Right lobe of liver (tissue), 6 donors: ENCODE results near the gene SLC39A9. TPM values are rescaled to one million over a fixed set of nuclear protein-coding genes. Genes with fewer than 3 reads are reported as not detected.
A peak's percentile ranks its signal among the peaks of the same experiment; 100 is the strongest.

Source experiments
- ATAC-seq, 4 donors: fragments of 200-7000 bp; cut with Tn5 transposase; one replicate each; pipeline ENCODE4 v1.9.1; 2020; ENCODE audit warnings: mild to moderate bottlenecking in 4 of 4, moderate library complexity in 4 of 4
- DNase-seq, 3 donors: peaks; one replicate each; pipeline ENCODE4 v3.0.0-alpha.2; 2020
- H3K27ac ChIP-seq, 3 donors: fragments of 200-600 bp; one replicate each; pipeline ENCODE4 v1.8.0; 2022
- H3K27me3 ChIP-seq, 2 donors: fragments of 200-600 bp; one replicate each; pipeline ENCODE4 v1.8.0; 2022
- H3K36me3 ChIP-seq, 4 donors: fragments of 200-600 bp; sonication (generic) in 1 of 4; one replicate each; pipeline versions ENCODE4 v1.5.1 to v1.8.0; 2017 to 2022; ENCODE audit warnings: control low read depth in 1 of 4
- H3K4me1 ChIP-seq, 4 donors: fragments of 200-600 bp; sonication (generic) in 1 of 4; one replicate each; pipeline versions ENCODE4 v1.5.1 to v1.8.0; 2017 to 2022; ENCODE audit warnings: control low read depth in 1 of 4
- H3K4me3 ChIP-seq, 3 donors: fragments of 200-600 bp; one replicate each; pipeline ENCODE4 v1.8.0; 2022
- H3K9me3 ChIP-seq, 4 donors: fragments of 200-600 bp; sonication (generic) in 1 of 4; one replicate each; pipeline versions ENCODE4 v1.5.1 to v1.8.0; 2017 to 2022; ENCODE audit warnings: control low read depth in 1 of 4
- CTCF ChIP-seq, 4 donors: fragments of 200-600 bp in 3 of 4; fragments of 450-650 bp in 1 of 4; IDR thresholded peaks; one replicate each; pipeline versions ENCODE4 v1.5.1 to v1.8.0; 2016 to 2022; ENCODE audit warnings: antibody characterized with exemption in 4 of 4, mild to moderate bottlenecking in 2 of 4
- POLR2A ChIP-seq: fragments of 450-650 bp; IDR thresholded peaks from one replicate; pipeline ENCODE4 v1.6.1; 2017; ENCODE audit warnings: antibody characterized with exemption, mild to moderate bottlenecking
- WGBS: methylation state at CpG from one replicate; pipeline ENCODE4 v1.1.6; 2018; ENCODE audit warnings: low coverage, low lambda C conversion rate; ENCODE audit not compliant: insufficient coverage; ENCODE audit errors: missing lambda C conversion rate; 5-methylcytosine and 5-hydroxymethylcytosine counted together
- intact Hi-C, 2 donors: fragments of 100-400 bp; cut with DNase I; formaldehyde crosslinking; loops; one replicate each; pipeline versions ENCODE4 v1.11.2 to v1.14.1; 2022
- total RNA-seq, 6 experiments: library from RNA; depleted of rRNA in 2 of 6; stranded (reverse); fragments of >200 nt in 2 of 6; fragmentation: NEBNext Ultra II Directional in 3 of 6; extraction: Animal tissue kit (Norgen Biotek cat#: 25700) in 3 of 6; gene quantifications; one replicate each; pipeline versions ENCODE4 v1.1.0 to v1.2.4, GENCODE V29; 2016 to 2023
- donor health status: DM: no; HTN: yes; CAD: no.
- donor health status: DM: no; HTN: no; CAD: no.
- donor health status: DM: no; HTN: no; CAD: no.
- donor health status: DM: no; HTN: yes; CAD: no.
- donor health status: DM: no; HTN: yes; CAD: no.

SLC39A9 gene
- total RNA-seq, 6 experiments from 2014 or later: 44.7 to 78.2 (median 58.2) TPM

GRCh38 chr14:69423279-69423678 is 24.8 kb downstream of the SLC39A9 start:
- Histone ChIP-seq H3K27ac (no peak overlapping the region), H3K4me3 (no peak overlapping the region), H3K27me3 (no peaks in the 10 kb centered on the region), H3K9me3 (no peaks in the 10 kb centered on the region), H3K36me3 (peaks cover 0 to 7% (median 0%) of the 10 kb centered on the region in 4 donors), H3K4me1 (peaks cover 0 to 9% (median 0%) of the 10 kb centered on the region in 4 donors)
- no peak for DNase-seq
- 92% methylated on average over 4 of the region's 4 CpGs for WGBS
- intact Hi-C loops: no loop called here
- TF ChIP-seq POLR2A (no peak), CTCF (IDR thresholded peaks at IDR 0.05) (no peak)
- ATAC-seq: no peak

GRCh38 chr14:69424149-69424923 is 25.8 kb downstream of the SLC39A9 start:
- H3K36me3 ChIP-seq: peaks cover 0 to 7% (median 0%) of the 10 kb centered on the region in 4 donors
- H3K27me3 ChIP-seq: no peaks in the 10 kb centered on the region
- peak in 2 of 4 donors; percentile 55 to 88 for ATAC-seq
- H3K27ac ChIP-seq: no peak overlapping the region
- intact Hi-C loops: no loop called here
- no peaks in the 10 kb centered on the region for H3K9me3 ChIP-seq
- peaks cover 0 to 9% (median 0%) of the 10 kb centered on the region in 4 donors for H3K4me1 ChIP-seq
- TF ChIP-seq CTCF (IDR thresholded peaks at IDR 0.05) (no peak), POLR2A (no peak)
- no peak overlapping the region for H3K4me3 ChIP-seq
- no peak for DNase-seq
- WGBS: 78% methylated on average over 2 of the region's 2 CpGs

- WGBS: 95% methylated on average over 1 of the region's 1 CpG
- DNase-seq: no peak
- Histone ChIP-seq H3K9me3 (no peaks in the 10 kb centered on the region), H3K36me3 (peaks cover 0 to 7% (median 0%) of the 10 kb centered on the region in 4 donors), H3K27me3 (no peaks in the 10 kb centered on the region), H3K27ac (no peak overlapping the region), H3K4me1 (peaks cover 0 to 13% (median 0%) of the 10 kb centered on the region in 4 donors), H3K4me3 (no peak overlapping the region)
- ATAC-seq: no peak
- no peak for TF ChIP-seq CTCF (IDR thresholded peaks at IDR 0.05)
- intact Hi-C loops: no loop called here
Measured at GRCh38 chr14:69427596-69427995, 29.1 kb downstream of the SLC39A9 start.

GRCh38 chr14:69428289-69428998 is 30.0 kb downstream of the SLC39A9 start:
- ATAC-seq: peak in 3 of 4 donors; percentile 27 to 57 (median 42)
- no peak for DNase-seq
- 78% methylated on average over 6 of the region's 6 CpGs for WGBS
- TF ChIP-seq POLR2A (no peak), CTCF (IDR thresholded peaks at IDR 0.05) (no peak)
- Histone ChIP-seq H3K27me3 (no peaks in the 10 kb centered on the region), H3K9me3 (no peaks in the 10 kb centered on the region), H3K36me3 (peaks cover 0 to 7% (median 0%) of the 10 kb centered on the region in 4 donors), H3K27ac (no peak overlapping the region), H3K4me1 (peaks cover 0 to 13% (median 0%) of the 10 kb centered on the region in 4 donors), H3K4me3 (no peak overlapping the region)
- intact Hi-C loops: no loop called here
